ENCODE data around the gene SSC5D.

The SSC5D gene

DNA sequence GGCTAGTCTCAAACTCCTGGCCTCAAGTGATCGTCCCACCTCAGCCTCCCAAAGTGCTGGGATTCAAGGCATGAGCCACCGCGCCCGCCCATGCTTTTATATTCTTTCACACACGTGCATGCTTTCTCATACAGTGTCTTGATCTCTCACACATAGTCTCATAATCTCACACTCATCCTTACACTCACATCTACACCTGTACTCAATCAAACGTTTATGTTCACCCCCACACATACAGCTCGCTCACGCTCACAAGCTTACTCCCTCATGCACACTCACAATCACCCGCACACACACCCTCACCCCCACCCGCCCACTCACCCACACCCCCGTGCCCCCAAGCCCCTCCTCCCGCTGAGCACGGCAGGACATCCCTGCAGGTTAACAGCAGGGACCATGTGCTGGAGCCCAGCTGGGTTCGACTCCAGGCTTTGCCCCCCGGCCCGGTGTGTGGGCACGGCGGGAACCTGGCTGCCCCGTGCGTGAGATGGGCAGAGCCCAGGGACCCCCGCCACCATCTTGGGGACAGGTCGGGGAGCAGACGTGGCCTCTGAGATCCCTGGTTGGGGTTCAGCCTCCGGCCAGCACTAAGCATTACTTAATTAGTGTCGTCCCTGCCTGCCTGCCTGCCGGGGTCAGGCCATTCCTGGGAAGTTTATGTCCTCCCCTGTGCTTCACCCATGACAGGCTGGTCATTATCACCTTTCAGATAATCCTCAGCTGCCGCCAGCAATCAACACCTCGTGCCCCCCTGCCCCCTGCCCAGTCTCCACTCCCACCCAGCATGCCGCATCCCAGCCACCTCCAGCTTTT, 37.3 kb downstream of the SSC5D start:
- peak overlapping the region; percentile 71 for H3K27ac ChIP-seq
- H3K4me3 ChIP-seq (ENCODE audit: low read depth, low read length), result no peak overlapping the region
- H3K36me3 ChIP-seq, result no peaks in the 10 kb centered on the region
- DNase-seq, result peak; percentile 62
- no peaks in the 10 kb centered on the region for H3K27me3 ChIP-seq (ENCODE audit: insufficient read depth, low read depth, severe bottlenecking)
- TF ChIP-seq, protein P1, sequence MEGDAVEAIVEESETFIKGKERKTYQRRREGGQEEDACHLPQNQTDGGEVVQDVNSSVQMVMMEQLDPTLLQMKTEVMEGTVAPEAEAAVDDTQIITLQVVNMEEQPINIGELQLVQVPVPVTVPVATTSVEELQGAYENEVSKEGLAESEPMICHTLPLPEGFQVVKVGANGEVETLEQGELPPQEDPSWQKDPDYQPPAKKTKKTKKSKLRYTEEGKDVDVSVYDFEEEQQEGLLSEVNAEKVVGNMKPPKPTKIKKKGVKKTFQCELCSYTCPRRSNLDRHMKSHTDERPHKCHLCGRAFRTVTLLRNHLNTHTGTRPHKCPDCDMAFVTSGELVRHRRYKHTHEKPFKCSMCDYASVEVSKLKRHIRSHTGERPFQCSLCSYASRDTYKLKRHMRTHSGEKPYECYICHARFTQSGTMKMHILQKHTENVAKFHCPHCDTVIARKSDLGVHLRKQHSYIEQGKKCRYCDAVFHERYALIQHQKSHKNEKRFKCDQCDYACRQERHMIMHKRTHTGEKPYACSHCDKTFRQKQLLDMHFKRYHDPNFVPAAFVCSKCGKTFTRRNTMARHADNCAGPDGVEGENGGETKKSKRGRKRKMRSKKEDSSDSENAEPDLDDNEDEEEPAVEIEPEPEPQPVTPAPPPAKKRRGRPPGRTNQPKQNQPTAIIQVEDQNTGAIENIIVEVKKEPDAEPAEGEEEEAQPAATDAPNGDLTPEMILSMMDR (IDR thresholded peaks at IDR 0.05; ENCODE audit: low read depth, low read length), result no peak
- no peaks in the 10 kb centered on the region for H3K9me3 ChIP-seq (ENCODE audit: severe bottlenecking)

- H3K27me3 ChIP-seq (ENCODE audit: insufficient read depth, low read depth, severe bottlenecking), result no peaks in the 10 kb centered on the region
- no peaks in the 10 kb centered on the region for H3K9me3 ChIP-seq (ENCODE audit: severe bottlenecking)
- TF ChIP-seq, protein P1 (IDR thresholded peaks at IDR 0.05; ENCODE audit: low read depth, low read length), result no peak
- peak; percentile 67 for DNase-seq
- H3K4me3 ChIP-seq (ENCODE audit: low read depth, low read length), result no peak overlapping the region
- H3K27ac ChIP-seq, result peak overlapping the region; percentile 71
- no peaks in the 10 kb centered on the region for H3K36me3 ChIP-seq
These were observed 38.3 kb downstream of the SSC5D start for GRCh38 chr19:55526216-55527196.

- H3K27ac ChIP-seq, result no peak overlapping the region
These were observed 39.2 kb downstream of the SSC5D start for GRCh38 chr19:55527197-55528029.

GRCh38 chr19:55528030-55528803, 40.0 kb downstream of the SSC5D start:
- H3K27ac ChIP-seq, result peak overlapping the region; percentile 80
- TF ChIP-seq, protein P1 (IDR thresholded peaks at IDR 0.05; ENCODE audit: low read depth, low read length), result no peak
- H3K36me3 ChIP-seq, result no peaks in the 10 kb centered on the region
- peak overlapping the region; percentile 4 for H3K4me3 ChIP-seq (ENCODE audit: low read depth, low read length)
- DNase-seq, result peak; percentile 89
- H3K9me3 ChIP-seq (ENCODE audit: severe bottlenecking), result no peaks in the 10 kb centered on the region
- no peaks in the 10 kb centered on the region for H3K27me3 ChIP-seq (ENCODE audit: insufficient read depth, low read depth, severe bottlenecking)

More at GRCh38 chr19:55527197-55528029, 39.2 kb downstream of the SSC5D start:
- H3K4me3 ChIP-seq (ENCODE audit: low read depth, low read length), result no peak overlapping the region
- H3K36me3 ChIP-seq, result no peaks in the 10 kb centered on the region
- no peaks in the 10 kb centered on the region for H3K27me3 ChIP-seq (ENCODE audit: insufficient read depth, low read depth, severe bottlenecking)
- no peaks in the 10 kb centered on the region for H3K9me3 ChIP-seq (ENCODE audit: severe bottlenecking)
- no peak for DNase-seq
- TF ChIP-seq, protein P1 (IDR thresholded peaks at IDR 0.05; ENCODE audit: low read depth, low read length), result no peak
